ENCODE results near the gene RBM10. TPM values are rescaled to one million over a fixed set of nuclear protein-coding genes. Genes with fewer than 3 reads are reported as not detected.
A peak's percentile ranks its signal among the peaks of the same experiment; 100 is the strongest.

RBM10 gene
- total and polyA plus RNA-seq, 2 donors (not counting 3 experiments of a cell fraction or from before 2014, with no cell fraction given) = 37.3 to 51.5 TPM

DNA sequence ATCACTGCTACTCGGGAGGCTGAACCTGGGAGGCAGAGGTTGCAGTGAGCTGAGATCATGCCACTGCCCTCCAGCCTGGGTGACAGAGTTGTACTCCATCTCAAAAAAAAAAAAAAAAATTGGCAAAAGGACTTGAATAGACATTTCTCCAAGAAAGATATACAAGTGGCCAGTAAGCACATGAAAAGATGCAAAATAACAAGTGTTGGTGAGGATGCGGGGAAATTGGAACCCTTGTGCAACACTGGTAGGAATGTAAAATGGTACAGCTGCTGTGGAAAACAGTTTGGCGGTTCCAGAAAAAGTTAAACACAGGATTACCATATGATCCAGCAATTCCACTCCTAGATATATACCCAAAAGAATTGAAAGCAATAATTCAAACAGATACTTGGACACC is 19.4 kb downstream of the RBM10 start:
- Histone ChIP-seq H3K9me1 (replicated peaks; ENCODE audit: control insufficient read depth, extremely low read depth, insufficient read depth, low read length) (no peaks in the 10 kb centered on the region), H3K9ac (replicated peaks; ENCODE audit: extremely low read depth, insufficient read depth, low read length) (no peak overlapping the region), H3K36me3 (ENCODE audit: control insufficient read depth in 2 of 2, extremely low read depth in 1 of 2, insufficient read depth in 2 of 2, low read length in 2 of 2) (peaks cover 0 to 6% of the 10 kb centered on the region in 2 experiments), H3K4me3 (replicated peaks in 1 of 3; ENCODE audit: insufficient read depth in 1 of 3, low read depth in 1 of 3, low read length in 3 of 3) (no peak overlapping the region), H3K4me2 (ENCODE audit: insufficient read depth, low read length) (no peak overlapping the region), H3K79me2 (ENCODE audit: control insufficient read depth, insufficient read depth, low read length) (peaks cover 24% of the 10 kb centered on the region), H3K27me3 (ENCODE audit: control insufficient read depth in 2 of 2, insufficient read depth in 2 of 2, low read length in 2 of 2) (no peaks in the 10 kb centered on the region), H4K20me1 (replicated peaks; ENCODE audit: control insufficient read depth, extremely low read depth, insufficient read depth, low read length) (no peaks in the 10 kb centered on the region), H2AFZ (ENCODE audit: low read depth, low read length) (no peak overlapping the region), H3K4me1 (ENCODE audit: control insufficient read depth, extremely low read depth, insufficient read depth, low read length) (no peaks in the 10 kb centered on the region), H3K9me3 (replicated peaks; ENCODE audit: control insufficient read depth, insufficient read depth, low read length) (no peaks in the 10 kb centered on the region), H3K27ac (ENCODE audit: insufficient read depth, low read depth, low read length) (no peak overlapping the region)
- dilution Hi-C loops (cut with MboI; ENCODE audit: extremely low pct_ligation_motif_present, low sequenced_read_pairs) (no loop called here), intact Hi-C loops (cut with micrococcal nuclease) (no loop called here)
- FAIRE-seq (no peak), DNase-seq (ENCODE audit: low read depth, low spot score) (no peak)
- ChIA-PET CTCF (no interaction called here), POLR2A (no interaction called here)
- no TSS peak for BruUV-seq (replicated peaks)
- TF ChIP-seq JUN (IDR thresholded peaks at IDR 0.05; ENCODE audit: borderline replicate concordance, insufficient read depth, insufficient read length, low read depth) (no peak), FOS (IDR thresholded peaks at IDR 0.05; ENCODE audit: borderline replicate concordance, insufficient read depth, low read length) (no peak), MYC (IDR thresholded peaks at IDR 0.05; ENCODE audit: low read depth, low read length) (no peak), EZH2 (IDR thresholded peaks at IDR 0.05; ENCODE audit: borderline replicate concordance, low read depth, low read length, severe bottlenecking) (no peak)

- no peak for TF ChIP-seq MYC (IDR thresholded peaks at IDR 0.05; ENCODE audit: low read depth, low read length)
- no peak for TF ChIP-seq GATA2 (IDR thresholded peaks at IDR 0.05; ENCODE audit: insufficient read depth, insufficient read length, low read depth, low read length)
- TF ChIP-seq POLR2A (IDR thresholded peaks at IDR 0.05; ENCODE audit: low read depth, low read length) = no peak
- TF ChIP-seq FOS (IDR thresholded peaks at IDR 0.05; ENCODE audit: borderline replicate concordance, insufficient read depth, low read length) = no peak
- TF ChIP-seq MAX (IDR thresholded peaks at IDR 0.05; ENCODE audit: insufficient read depth, insufficient read length) = no peak
- TF ChIP-seq POLR2AphosphoS5 (IDR thresholded peaks at IDR 0.05; ENCODE audit: insufficient read depth, low read depth, low read length) = no peak
- TF ChIP-seq EZH2 (IDR thresholded peaks at IDR 0.05; ENCODE audit: borderline replicate concordance, low read depth, low read length, severe bottlenecking) = no peak
- TF ChIP-seq, protein P1, sequence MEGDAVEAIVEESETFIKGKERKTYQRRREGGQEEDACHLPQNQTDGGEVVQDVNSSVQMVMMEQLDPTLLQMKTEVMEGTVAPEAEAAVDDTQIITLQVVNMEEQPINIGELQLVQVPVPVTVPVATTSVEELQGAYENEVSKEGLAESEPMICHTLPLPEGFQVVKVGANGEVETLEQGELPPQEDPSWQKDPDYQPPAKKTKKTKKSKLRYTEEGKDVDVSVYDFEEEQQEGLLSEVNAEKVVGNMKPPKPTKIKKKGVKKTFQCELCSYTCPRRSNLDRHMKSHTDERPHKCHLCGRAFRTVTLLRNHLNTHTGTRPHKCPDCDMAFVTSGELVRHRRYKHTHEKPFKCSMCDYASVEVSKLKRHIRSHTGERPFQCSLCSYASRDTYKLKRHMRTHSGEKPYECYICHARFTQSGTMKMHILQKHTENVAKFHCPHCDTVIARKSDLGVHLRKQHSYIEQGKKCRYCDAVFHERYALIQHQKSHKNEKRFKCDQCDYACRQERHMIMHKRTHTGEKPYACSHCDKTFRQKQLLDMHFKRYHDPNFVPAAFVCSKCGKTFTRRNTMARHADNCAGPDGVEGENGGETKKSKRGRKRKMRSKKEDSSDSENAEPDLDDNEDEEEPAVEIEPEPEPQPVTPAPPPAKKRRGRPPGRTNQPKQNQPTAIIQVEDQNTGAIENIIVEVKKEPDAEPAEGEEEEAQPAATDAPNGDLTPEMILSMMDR (IDR thresholded peaks at IDR 0.05; ENCODE audit: extremely low read depth in 1 of 2, insufficient read depth in 1 of 2, low read depth in 1 of 2, low read length in 2 of 2) = no peak
- TF ChIP-seq JUN (IDR thresholded peaks at IDR 0.05; ENCODE audit: borderline replicate concordance, insufficient read depth, insufficient read length, low read depth) = no peak
- no peaks in the 10 kb centered on the region for H3K9me1 ChIP-seq (replicated peaks; ENCODE audit: control insufficient read depth, extremely low read depth, insufficient read depth, low read length)
- H3K4me2 ChIP-seq (ENCODE audit: insufficient read depth, low read length) = no peak overlapping the region
- no peak overlapping the region for H3K4me3 ChIP-seq (replicated peaks in 1 of 3; ENCODE audit: insufficient read depth in 1 of 3, low read depth in 1 of 3, low read length in 3 of 3)
- FAIRE-seq = peak; percentile 85
- no peaks in the 10 kb centered on the region for H3K9me3 ChIP-seq (replicated peaks; ENCODE audit: control insufficient read depth, insufficient read depth, low read length)
- peaks cover 0 to 16% of the 10 kb centered on the region in 2 experiments for H3K36me3 ChIP-seq (ENCODE audit: control insufficient read depth in 2 of 2, extremely low read depth in 1 of 2, insufficient read depth in 2 of 2, low read length in 2 of 2)
- DNase-seq (ENCODE audit: low read depth, low spot score) = no peak
- dilution Hi-C loops (cut with MboI; ENCODE audit: extremely low pct_ligation_motif_present, low sequenced_read_pairs) = no loop called here
- no peaks in the 10 kb centered on the region for H3K4me1 ChIP-seq (ENCODE audit: control insufficient read depth, extremely low read depth, insufficient read depth, low read length)
- ChIA-PET POLR2A (no interaction called here), CTCF (no interaction called here)
- H3K79me2 ChIP-seq (ENCODE audit: control insufficient read depth, insufficient read depth, low read length) = peaks cover 16% of the 10 kb centered on the region
- no peak overlapping the region for H3K9ac ChIP-seq (replicated peaks; ENCODE audit: extremely low read depth, insufficient read depth, low read length)
- no peaks in the 10 kb centered on the region for H3K27me3 ChIP-seq (ENCODE audit: control insufficient read depth in 2 of 2, insufficient read depth in 2 of 2, low read length in 2 of 2)
- intact Hi-C loops (cut with micrococcal nuclease) = no loop called here
- no peak overlapping the region for H3K27ac ChIP-seq (ENCODE audit: insufficient read depth, low read depth, low read length)
- no peaks in the 10 kb centered on the region for H4K20me1 ChIP-seq (replicated peaks; ENCODE audit: control insufficient read depth, extremely low read depth, insufficient read depth, low read length)
- no peak overlapping the region for H2AFZ ChIP-seq (ENCODE audit: low read depth, low read length)
- no TSS peak for BruUV-seq (replicated peaks)
These were observed 21.1 kb downstream of the RBM10 start for GRCh38 chrX:47166126-47166525.

Measured in endothelial cell of umbilical vein (primary cell).